Rectal smooth muscle tissue (tissue), 1 donor: ENCODE results near the gene TACC3.

Experiments
- H3K27ac ChIP-seq: one replicate; pipeline ENCODE4 v1.7.0; 2013; ENCODE audit warnings: low read depth, low read length, inconsistent platforms
- H3K27me3 ChIP-seq: one replicate; pipeline ENCODE4 v1.7.0; 2013; ENCODE audit warnings: low read length; ENCODE audit not compliant: control insufficient read depth, insufficient read depth
- H3K36me3 ChIP-seq: one replicate; pipeline ENCODE4 v1.7.0; 2013; ENCODE audit warnings: low read length; ENCODE audit not compliant: control insufficient read depth, insufficient read depth
- H3K4me1 ChIP-seq: one replicate; pipeline ENCODE4 v1.7.0; 2013; ENCODE audit warnings: low read length; ENCODE audit not compliant: control insufficient read depth, insufficient read depth
- H3K4me3 ChIP-seq: one replicate; pipeline ENCODE4 v1.7.0; 2013; ENCODE audit warnings: low read length
- H3K9ac ChIP-seq: one replicate; pipeline ENCODE4 v1.7.0; 2013; ENCODE audit warnings: low read length

The TACC3 gene

DNA sequence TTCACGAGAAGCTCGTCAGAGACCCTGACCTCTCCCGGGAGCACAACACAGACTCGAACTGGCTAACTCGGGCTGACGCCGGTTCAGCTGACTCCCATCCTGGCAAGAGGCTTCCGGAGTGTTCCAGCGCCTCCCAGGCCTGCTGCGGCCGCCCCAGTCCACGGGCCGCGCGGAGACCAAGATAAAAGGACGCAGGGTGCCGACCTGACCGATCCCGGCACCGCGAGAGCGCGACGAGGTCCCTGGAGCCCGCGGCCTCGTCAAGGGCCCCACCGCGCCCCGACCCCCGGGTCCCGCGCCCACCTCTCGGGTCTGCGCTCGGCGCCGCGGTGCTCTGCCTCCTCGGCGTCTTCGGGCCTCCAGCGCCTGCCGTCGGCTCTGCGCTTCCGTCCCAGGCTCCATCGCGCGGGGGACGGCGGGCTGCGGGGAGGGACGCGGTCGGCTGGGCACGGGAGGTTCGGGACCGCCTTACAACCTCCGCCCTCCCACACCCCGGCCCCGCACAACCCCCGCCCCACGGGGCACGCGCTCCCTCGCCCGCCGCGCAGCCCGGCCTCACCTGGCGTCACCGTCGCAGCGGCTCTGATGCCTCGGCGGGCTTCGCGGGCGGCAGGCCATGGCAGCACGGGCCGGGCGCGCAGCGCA lies 9.6 kb upstream of the TACC3 start:
- peaks cover 6% of the 10 kb centered on the region for H3K4me1 ChIP-seq
- H3K27me3 ChIP-seq, result no peaks in the 10 kb centered on the region
- peak overlapping the region; percentile 97 for H3K27ac ChIP-seq
- peak overlapping the region; percentile 95 for H3K9ac ChIP-seq
- peaks cover 3% of the 10 kb centered on the region for H3K36me3 ChIP-seq
- peak overlapping the region; percentile 94 for H3K4me3 ChIP-seq

- peak within 1 kb of the TSS; percentile 95 for H3K9ac ChIP-seq
- H3K27ac ChIP-seq, result peak within 1 kb of the TSS; percentile 97
- H3K4me3 ChIP-seq, result peak within 1 kb of the TSS; percentile 94
- H3K36me3 ChIP-seq, result peaks cover 8% of the 10 kb centered on the region
- no peaks in the 10 kb centered on the region for H3K27me3 ChIP-seq
- peaks cover 6% of the 10 kb centered on the region for H3K4me1 ChIP-seq
Observed at GRCh38 chr4:1712216-1713002, 8.9 kb upstream of the TACC3 start, which contains the start of gene SLBP. TSS of gene SLBP (minus strand) at chr4:1712319. CDS start at chr4:1712188, 131 bp downstream.

DNA sequence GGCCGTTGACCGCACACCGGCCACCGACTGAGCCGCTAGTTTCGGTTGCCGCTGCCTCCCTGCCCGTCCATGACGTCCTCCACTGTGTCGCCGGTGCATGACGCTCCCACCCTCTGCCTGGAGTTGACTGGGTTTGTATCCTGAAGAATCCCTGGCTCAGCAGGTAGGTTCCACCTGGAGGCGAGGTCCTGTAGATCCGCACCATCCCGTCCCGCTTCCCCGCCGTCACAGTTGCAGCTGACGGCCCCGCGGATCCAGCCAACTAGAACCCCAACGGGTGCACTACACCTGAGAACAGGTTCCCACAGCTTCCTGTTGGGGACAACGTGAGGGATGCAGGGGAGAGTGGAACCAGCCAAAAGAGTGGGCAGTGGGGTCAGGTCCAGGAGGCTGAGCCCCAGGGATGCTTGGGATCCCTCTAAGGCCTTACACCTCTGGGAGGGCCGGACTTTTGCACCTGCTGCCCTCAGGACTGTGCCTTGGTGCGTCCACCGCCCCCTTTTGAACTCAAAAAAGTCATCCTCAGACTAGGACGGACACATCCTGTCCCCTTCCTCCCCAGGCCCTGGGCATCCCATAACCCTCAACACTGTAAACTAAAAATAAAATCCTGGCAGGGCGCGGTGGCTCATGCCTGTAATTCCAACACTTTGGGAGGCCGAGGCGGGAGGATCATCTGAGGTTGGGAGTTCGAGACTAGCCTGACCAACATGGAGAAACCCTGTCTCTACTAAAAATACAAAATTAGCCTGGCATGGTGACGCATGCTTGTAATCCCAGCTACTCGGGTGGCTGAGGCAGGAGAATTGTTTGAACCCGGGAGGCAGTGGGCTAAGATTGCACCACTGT lies 8.1 kb upstream of the TACC3 start:
- peaks cover 10% of the 10 kb centered on the region for H3K36me3 ChIP-seq
- peak overlapping the region; percentile 68 for H3K9ac ChIP-seq
- peak overlapping the region; percentile 94 for H3K4me3 ChIP-seq
- no peaks in the 10 kb centered on the region for H3K27me3 ChIP-seq
- peaks cover 6% of the 10 kb centered on the region for H3K4me1 ChIP-seq
- H3K27ac ChIP-seq, result peak overlapping the region; percentile 97

DNA sequence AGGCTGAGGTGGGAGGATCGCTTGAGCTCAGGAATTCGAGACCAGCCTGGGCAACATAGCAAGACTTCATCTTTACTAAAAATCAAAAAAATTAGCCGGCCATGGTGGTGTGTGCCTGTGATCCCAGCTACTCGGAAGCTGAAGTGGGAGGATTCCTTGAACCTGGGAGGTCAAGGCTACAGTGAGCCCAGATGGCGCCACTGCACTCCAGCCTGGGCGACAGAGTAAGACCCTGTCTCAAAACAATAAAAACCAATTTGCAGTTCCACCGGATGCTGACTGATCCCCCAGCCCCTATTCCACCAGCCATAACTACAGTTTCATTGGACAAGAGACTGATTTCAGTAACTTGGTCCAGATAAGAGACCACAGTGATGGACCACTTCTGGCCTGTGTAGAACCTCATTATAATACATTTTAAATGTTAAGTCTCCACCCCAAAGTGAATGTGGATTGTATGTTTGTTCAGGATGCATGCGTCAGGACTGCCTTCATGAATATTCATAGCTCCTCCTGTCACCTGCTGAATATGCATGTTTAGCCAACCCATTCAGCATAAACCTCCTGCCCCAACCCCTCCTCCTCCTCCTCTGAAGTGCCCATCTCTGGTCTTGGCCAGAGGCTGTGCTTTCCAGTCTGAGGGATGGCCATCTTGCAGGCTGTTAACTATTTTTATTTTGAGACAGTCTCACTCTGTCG lies 6.9 kb upstream of the TACC3 start:
- H3K4me3 ChIP-seq, result no peak overlapping the region
- no peak overlapping the region for H3K27ac ChIP-seq
- H3K4me1 ChIP-seq, result peaks cover 7% of the 10 kb centered on the region
- H3K27me3 ChIP-seq, result no peaks in the 10 kb centered on the region
- no peak overlapping the region for H3K9ac ChIP-seq
- peaks cover 14% of the 10 kb centered on the region for H3K36me3 ChIP-seq

DNA sequence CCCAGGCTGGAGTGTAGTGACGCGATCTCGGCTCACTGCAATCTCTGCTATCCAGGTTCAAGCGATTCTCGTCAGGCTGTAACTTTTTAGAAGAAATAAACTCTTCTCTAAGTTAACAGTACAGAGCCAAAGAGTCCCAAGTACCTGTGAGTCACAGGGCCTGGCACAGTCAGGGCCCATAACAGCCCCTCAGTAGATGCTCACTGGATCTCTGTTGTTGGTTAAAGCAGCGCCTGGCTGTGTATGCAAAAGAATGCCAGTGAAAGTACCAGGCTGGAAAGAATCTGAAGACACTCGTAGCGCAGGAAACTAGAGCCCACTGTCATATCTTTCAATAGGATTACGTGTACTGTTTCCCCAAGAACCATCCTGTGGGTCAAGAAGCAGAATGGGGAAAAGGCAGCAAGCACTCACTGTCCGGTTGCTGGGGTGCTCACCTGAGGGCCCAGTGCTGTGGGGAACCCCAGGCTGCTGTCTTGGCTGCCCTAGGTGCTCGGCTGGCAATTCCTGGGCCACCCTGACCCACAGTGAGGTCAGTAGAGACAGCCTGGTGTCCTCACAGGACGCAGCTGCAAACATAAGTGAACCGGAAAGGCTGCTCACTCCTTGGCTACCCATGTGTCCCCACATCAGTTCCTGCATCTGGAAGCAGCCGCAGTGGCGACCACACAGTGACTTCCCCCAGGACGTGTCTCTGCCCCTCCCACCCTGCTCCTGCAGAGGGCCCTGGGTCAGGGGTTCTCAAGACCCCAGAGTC lies 6.1 kb upstream of the TACC3 start:
- H3K36me3 ChIP-seq, result peaks cover 12% of the 10 kb centered on the region
- H3K27me3 ChIP-seq, result no peaks in the 10 kb centered on the region
- no peak overlapping the region for H3K4me3 ChIP-seq
- no peak overlapping the region for H3K27ac ChIP-seq
- H3K9ac ChIP-seq, result no peak overlapping the region
- peaks cover 14% of the 10 kb centered on the region for H3K4me1 ChIP-seq

DNA sequence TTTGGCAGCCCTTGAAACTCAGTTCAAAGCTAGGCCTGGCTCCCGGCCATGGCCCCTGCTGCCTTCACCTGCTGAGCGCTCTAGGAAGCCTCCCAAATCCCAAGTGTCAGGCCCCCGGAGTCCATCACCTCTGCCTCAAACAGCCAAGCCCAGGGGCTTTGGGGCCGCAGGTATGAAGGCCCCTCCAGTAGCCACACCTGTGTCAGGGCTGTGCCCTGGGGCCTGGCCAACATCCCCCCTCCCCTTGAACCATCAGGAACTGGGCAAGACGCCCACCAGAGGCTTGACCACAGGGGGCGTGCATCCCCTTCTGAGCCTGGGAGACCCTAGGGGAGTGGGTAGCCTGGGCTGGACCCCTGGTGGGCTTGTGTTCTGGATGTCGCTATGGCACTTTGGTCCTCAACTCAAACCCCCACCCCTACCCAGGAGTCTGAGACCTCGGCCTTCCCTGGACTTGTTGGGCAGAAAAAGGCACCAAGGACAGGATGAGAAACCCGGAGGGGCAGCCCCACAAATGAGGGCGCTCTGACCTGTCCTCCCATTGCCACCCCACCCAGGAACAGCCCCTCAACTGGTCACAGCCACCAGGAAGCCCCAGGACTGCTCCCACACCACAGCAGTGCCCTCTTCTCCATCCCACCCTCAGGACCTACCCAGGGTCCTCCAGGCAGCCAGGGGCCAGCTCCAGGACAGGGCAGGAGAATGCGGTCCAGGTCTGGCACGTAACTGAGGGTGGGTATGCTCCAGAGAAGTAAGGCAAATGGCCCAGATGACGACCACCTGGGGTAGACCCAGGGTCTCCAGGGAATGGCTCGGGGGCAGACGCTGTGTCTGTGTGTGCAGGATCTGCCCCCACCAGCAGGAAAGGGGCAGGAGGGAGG lies 5.0 kb upstream of the TACC3 start:
- Histone ChIP-seq H3K4me3 (no peak overlapping the region), H3K27ac (no peak overlapping the region), H3K36me3 (peaks cover 12% of the 10 kb centered on the region), H3K4me1 (peaks cover 10% of the 10 kb centered on the region), H3K9ac (no peak overlapping the region), H3K27me3 (no peaks in the 10 kb centered on the region)

DNA sequence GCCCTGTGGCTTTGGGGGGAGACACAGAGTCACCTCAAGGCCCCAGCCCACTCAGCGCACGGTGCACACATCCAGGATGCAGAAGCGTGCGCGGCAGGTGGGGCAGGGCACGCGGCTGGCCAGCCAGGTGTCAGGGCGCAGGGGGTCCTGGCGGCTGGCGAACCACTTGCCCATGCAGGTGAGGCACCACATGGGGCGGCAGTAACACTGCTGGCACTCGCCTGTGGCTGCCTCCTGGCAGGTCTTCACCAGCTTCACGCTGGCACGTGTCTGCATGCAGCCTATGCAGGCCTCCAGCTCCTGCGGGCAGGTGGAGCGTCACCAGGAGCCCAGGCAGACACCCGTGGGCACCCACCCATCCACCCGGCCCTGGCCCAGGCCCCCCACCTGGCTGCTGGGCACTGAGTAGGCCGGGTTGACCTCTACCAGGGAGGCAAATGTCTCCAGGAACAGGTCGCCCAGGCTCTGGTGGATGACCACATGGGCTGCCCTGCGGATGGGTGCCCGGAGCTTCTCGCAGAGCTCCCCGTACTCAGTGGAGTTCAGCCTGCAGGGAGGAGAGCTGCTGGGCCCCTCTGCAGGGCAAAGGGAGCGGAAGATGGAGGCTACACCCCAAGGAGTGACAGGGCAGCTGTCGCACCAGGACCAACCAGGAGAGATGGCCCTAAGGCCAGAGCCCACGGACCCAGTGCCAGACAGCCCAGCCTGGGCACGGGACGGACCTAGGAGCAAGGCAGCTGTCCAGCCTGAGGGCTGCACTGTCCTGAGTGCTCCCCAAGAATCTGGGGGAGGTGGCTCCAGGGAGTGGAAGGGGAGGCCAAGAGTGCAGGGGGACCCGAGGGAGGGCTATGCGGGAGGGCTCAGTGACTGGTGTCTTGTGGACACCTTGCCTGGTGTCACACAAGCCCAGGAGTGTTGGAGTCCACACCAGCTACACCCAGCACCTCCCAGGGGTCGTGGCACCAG lies 3.9 kb upstream of the TACC3 start:
- no peak overlapping the region for H3K4me3 ChIP-seq
- H3K4me1 ChIP-seq, result peaks cover 9% of the 10 kb centered on the region
- no peaks in the 10 kb centered on the region for H3K27me3 ChIP-seq
- peaks cover 12% of the 10 kb centered on the region for H3K36me3 ChIP-seq
- H3K27ac ChIP-seq, result no peak overlapping the region
- no peak overlapping the region for H3K9ac ChIP-seq

DNA sequence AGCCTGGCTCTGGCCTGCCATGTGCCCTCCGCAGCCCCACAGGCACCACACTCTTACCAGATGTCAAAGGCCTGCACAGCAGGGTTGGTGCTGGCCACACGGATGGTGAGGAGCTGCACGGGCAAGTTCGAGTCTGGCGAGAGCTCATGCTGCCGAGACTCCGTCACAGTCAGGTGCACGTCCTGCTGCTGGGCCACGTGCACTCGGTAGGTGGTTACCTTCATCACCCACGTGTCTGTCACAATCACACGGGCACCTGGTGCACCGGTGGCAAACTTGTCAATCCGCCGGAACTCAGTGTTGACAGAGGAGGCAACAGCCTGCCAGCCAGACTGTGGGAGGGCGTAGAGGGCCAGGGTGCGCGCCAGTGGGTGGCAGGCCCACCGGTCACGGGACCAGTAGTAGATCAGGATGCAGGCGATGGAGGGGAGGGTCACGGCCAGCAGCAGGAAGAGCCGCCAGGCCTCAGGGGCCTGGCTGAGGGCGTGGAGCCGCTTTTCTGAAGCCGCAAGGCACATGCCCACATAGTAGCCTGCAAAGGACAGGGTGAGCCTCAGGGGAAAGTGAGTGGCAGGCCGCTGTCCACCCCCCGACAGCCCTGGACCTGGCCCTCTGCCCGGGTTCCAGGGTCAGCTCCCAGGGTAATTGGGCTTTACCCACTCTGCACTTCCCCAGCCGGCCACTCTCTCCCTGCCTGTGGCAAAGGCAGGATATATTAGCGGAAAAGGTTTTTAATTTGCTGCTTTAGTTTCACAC lies 3.0 kb upstream of the TACC3 start:
- peaks cover 9% of the 10 kb centered on the region for H3K4me1 ChIP-seq
- H3K36me3 ChIP-seq, result peaks cover 12% of the 10 kb centered on the region
- no peak overlapping the region for H3K27ac ChIP-seq
- H3K27me3 ChIP-seq, result no peaks in the 10 kb centered on the region
- no peak overlapping the region for H3K9ac ChIP-seq
- H3K4me3 ChIP-seq, result no peak overlapping the region

GRCh38 chr4:1720163-1720983 lies 948 bp upstream of the TACC3 start:
- Histone ChIP-seq H3K27me3 (no peaks in the 10 kb centered on the region), H3K4me1 (peaks cover 9% of the 10 kb centered on the region), H3K27ac (peak overlapping the region; percentile 93), H3K9ac (peak overlapping the region; percentile 97), H3K36me3 (peaks cover 12% of the 10 kb centered on the region), H3K4me3 (peak overlapping the region; percentile 83)
